PFSK-1 (cell line): ENCODE data around the gene EXOC4.

Experiments used
- FOXP2 ChIP-seq: optimal IDR thresholded peaks from 2 replicates; pipeline ENCODE3; 2011; ENCODE audit warnings: borderline replicate concordance, control low read depth, inconsistent platforms; ENCODE audit not compliant: insufficient read depth; ENCODE audit errors: extremely low read length, extremely low read depth
- POLR2AphosphoS5 ChIP-seq: IDR thresholded peaks from 2 replicates; pipeline ENCODE4 v1.6.1; 2012; ENCODE audit warnings: low read depth, mild to moderate bottlenecking, control low read depth, low read length, moderate library complexity
- SIN3A ChIP-seq: IDR thresholded peaks from 2 replicates; pipeline ENCODE4 v1.6.1; 2012; ENCODE audit warnings: mild to moderate bottlenecking, low read length, moderate library complexity, borderline replicate concordance; ENCODE audit not compliant: insufficient read depth
- TAF1 ChIP-seq: IDR thresholded peaks from 2 replicates; pipeline ENCODE4 v1.6.1; 2012; ENCODE audit warnings: low read length, control low read depth, borderline replicate concordance; ENCODE audit not compliant: insufficient read depth
- TF ChIP-seq, protein P1 (sequence below), 2 experiments: IDR thresholded peaks; 2 replicates each; pipeline versions ENCODE4 v1.6.1 to v1.8.0; 2011 to 2012; ENCODE audit warnings: low read depth in 2 of 2, low read length in 2 of 2, control low read depth in 1 of 2, inconsistent platforms in 1 of 2, mild to moderate bottlenecking in 1 of 2, moderate library complexity in 1 of 2; ENCODE audit not compliant: insufficient read depth in 1 of 2

DNA sequence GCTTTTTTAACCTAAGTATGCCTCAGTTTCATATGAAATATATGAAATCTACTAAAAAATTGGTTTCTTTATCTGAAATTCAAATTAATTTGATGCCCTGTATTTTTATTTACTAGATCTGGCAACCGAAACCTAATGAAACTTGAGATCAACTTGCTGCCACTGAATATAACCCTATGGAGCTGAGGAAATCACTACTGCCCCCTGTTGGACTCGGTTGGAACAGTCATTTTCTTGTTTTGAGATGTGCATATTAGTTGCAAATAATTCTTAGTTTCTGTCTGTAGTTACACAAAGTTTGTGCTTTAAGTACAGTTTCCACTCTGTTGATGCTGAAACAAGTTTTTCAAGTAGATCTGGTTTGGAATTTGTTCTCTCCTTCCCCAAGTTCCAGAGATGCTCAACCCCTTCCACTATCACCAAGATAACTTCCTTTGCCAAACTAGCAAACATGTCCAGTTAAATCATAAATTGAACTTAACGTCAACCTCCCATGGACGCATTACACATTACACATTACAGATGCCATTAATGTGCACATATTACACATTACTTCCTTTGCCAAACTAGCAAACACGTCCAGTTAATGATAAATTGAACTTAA, 22.2 kb upstream of the EXOC4 start:
- TF ChIP-seq, protein P1, sequence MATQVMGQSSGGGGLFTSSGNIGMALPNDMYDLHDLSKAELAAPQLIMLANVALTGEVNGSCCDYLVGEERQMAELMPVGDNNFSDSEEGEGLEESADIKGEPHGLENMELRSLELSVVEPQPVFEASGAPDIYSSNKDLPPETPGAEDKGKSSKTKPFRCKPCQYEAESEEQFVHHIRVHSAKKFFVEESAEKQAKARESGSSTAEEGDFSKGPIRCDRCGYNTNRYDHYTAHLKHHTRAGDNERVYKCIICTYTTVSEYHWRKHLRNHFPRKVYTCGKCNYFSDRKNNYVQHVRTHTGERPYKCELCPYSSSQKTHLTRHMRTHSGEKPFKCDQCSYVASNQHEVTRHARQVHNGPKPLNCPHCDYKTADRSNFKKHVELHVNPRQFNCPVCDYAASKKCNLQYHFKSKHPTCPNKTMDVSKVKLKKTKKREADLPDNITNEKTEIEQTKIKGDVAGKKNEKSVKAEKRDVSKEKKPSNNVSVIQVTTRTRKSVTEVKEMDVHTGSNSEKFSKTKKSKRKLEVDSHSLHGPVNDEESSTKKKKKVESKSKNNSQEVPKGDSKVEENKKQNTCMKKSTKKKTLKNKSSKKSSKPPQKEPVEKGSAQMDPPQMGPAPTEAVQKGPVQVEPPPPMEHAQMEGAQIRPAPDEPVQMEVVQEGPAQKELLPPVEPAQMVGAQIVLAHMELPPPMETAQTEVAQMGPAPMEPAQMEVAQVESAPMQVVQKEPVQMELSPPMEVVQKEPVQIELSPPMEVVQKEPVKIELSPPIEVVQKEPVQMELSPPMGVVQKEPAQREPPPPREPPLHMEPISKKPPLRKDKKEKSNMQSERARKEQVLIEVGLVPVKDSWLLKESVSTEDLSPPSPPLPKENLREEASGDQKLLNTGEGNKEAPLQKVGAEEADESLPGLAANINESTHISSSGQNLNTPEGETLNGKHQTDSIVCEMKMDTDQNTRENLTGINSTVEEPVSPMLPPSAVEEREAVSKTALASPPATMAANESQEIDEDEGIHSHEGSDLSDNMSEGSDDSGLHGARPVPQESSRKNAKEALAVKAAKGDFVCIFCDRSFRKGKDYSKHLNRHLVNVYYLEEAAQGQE (IDR thresholded peaks at IDR 0.05; ENCODE audit: insufficient read depth in 1 of 2, low read depth in 2 of 2, low read length in 2 of 2): no peak
- TF ChIP-seq POLR2AphosphoS5: no peak
- TF ChIP-seq TAF1: no peak
- no peak for TF ChIP-seq SIN3A
- TF ChIP-seq FOXP2: no peak
